ACC112 (cell line): ENCODE data around the gene FCHO2.

Experiments
- H2AFZ ChIP-seq: fragments of 200-600 bp; sonication (generic); one replicate; pipeline ENCODE4 v1.6.0; 2017; ENCODE audit warnings: antibody characterized with exemption, low read length; ENCODE audit not compliant: unreplicated experiment
- H3K27ac ChIP-seq: fragments of 200-600 bp; sonication (generic); 2 replicates; pipeline ENCODE4 v1.5.1; 2014; ENCODE audit warnings: low read depth, mild to moderate bottlenecking, antibody characterized with exemption, low read length, moderate library complexity
- H3K27me3 ChIP-seq: fragments of 200-600 bp; sonication (generic); 2 replicates; pipeline ENCODE4 v1.6.1; 2014; ENCODE audit warnings: mild to moderate bottlenecking, antibody characterized with exemption, low read length, moderate library complexity, mixed read lengths; ENCODE audit not compliant: insufficient read depth
- H3K36me3 ChIP-seq: fragments of 200-600 bp; sonication (generic); 2 replicates; pipeline ENCODE4 v1.6.1; 2016; ENCODE audit warnings: mild to moderate bottlenecking, antibody characterized with exemption, low read length, moderate library complexity, mixed read lengths; ENCODE audit not compliant: insufficient read depth
- H3K4me1 ChIP-seq: fragments of 200-600 bp; sonication (generic); one replicate; pipeline ENCODE4 v1.6.1; 2016; ENCODE audit warnings: low read length, mixed read lengths; ENCODE audit not compliant: insufficient read depth, unreplicated experiment, control insufficient read depth
- H3K4me3 ChIP-seq: fragments of 200-600 bp; sonication (generic); 2 replicates; pipeline ENCODE4 v1.5.1; 2014; ENCODE audit warnings: mild to moderate bottlenecking, low read depth, low read length
- H3K79me2 ChIP-seq: fragments of 200-600 bp; sonication (generic); one replicate; pipeline ENCODE4 v1.6.0; 2016; ENCODE audit warnings: low read length; ENCODE audit not compliant: control insufficient read depth, unreplicated experiment, insufficient read depth

FCHO2 gene

DNA sequence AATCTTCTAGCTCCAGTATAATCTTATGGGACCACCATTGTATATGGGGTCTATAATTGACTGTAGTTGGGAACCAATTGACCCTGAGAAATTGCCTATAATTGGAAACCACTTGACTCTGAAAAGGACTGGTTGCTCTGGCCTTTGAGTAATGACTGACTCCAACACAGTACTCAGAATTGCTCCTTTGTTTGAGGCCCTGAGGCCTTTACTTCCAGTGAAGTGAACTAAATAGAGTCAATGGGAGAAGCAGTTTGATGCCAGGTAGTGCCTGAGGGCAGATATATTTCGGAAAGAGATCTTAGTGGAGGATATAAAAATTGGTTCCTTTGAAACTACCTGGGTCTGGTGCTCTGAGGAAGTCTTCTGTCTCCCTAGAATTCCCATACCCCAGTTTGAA lies 148.5 kb downstream of the FCHO2 start:
- Histone ChIP-seq H2AFZ (no peak overlapping the region), H3K79me2 (no peaks in the 10 kb centered on the region), H3K36me3 (peaks cover 9% of the 10 kb centered on the region; the same call in 1 of the 2 replicates), H3K27me3 (no peaks in the 10 kb centered on the region), H3K27ac (no peak overlapping the region), H3K4me1 (no peaks in the 10 kb centered on the region), H3K4me3 (no peak overlapping the region)

DNA sequence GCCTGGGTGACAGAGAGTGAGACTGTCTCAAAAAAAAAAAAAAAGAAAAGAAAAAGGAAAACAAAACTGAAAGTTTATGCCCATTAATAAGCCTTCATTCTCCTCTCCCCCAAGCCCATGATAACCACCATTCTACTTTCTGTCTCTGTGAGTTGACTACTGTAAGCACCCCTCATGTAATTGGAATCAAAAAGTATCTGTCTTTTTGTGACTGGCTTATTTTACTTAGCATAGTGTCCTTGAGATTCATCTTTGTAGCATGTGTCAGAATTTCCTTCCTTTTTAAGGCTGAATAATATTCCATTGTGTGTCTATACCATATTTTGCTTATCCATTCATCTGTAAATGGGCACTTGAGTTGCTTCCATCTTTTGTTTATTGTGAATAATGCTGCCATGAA lies 150.5 kb downstream of the FCHO2 start:
- H3K27me3 ChIP-seq: no peaks in the 10 kb centered on the region
- no peak overlapping the region for H3K4me3 ChIP-seq
- no peak overlapping the region for H3K27ac ChIP-seq
- peaks cover 9% of the 10 kb centered on the region; the same call in 1 of the 2 replicates for H3K36me3 ChIP-seq
- no peaks in the 10 kb centered on the region for H3K4me1 ChIP-seq
- H3K79me2 ChIP-seq: no peaks in the 10 kb centered on the region
- H2AFZ ChIP-seq: no peak overlapping the region

DNA sequence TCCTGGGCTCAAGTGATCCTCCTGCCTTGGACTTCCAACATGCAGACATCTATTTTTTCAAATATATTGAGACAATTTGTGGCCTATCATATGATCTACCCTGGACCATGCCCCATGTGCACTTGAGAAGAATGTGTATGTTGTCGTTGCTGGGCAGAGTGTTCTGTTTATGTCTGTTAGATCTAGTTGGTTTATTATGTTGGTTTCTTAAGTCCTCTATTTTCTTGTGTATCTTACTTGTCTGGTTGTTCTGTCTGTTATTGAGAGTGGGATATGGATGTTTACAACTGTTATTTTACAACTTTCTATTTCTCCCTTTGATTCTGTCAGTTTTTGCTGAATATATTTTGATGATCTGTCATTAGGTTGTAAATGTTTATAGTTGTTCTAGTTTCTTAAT lies 154.3 kb downstream of the FCHO2 start:
- H3K27ac ChIP-seq: no peak overlapping the region

DNA sequence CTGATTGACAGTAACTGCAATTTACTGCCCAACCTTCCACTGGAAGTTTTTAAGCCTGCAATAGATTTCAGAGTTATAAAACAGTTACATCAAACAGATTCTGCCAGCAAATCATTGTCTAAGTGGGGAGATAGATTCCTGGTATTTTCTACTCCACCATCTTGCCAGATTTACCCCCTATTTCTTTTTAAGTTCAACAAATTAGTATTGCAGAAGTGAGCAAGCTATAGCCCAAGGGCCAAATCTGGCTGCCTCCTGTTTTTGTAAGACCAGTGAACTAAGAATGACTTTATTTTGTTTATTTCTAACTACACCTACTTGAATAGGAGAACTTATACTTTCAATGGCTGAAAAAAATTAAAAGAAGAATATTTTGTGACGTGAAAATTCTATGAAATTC lies 155.7 kb downstream of the FCHO2 start:
- peaks cover 16% of the 10 kb centered on the region; the same call in 1 of the 2 replicates for H3K36me3 ChIP-seq
- H3K27me3 ChIP-seq: no peaks in the 10 kb centered on the region
- no peak overlapping the region for H3K4me3 ChIP-seq
- peaks cover 19% of the 10 kb centered on the region for H3K4me1 ChIP-seq
- H3K27ac ChIP-seq: no peak overlapping the region
- H2AFZ ChIP-seq: no peak overlapping the region
- no peaks in the 10 kb centered on the region for H3K79me2 ChIP-seq

More for the DNA sequence above, 154.3 kb downstream of the FCHO2 start:
- Histone ChIP-seq H3K4me1 (peaks cover 6% of the 10 kb centered on the region), H3K4me3 (no peak overlapping the region), H3K79me2 (no peaks in the 10 kb centered on the region), H3K27me3 (no peaks in the 10 kb centered on the region), H2AFZ (no peak overlapping the region), H3K36me3 (peaks cover 16% of the 10 kb centered on the region; the same call in 1 of the 2 replicates)

DNA sequence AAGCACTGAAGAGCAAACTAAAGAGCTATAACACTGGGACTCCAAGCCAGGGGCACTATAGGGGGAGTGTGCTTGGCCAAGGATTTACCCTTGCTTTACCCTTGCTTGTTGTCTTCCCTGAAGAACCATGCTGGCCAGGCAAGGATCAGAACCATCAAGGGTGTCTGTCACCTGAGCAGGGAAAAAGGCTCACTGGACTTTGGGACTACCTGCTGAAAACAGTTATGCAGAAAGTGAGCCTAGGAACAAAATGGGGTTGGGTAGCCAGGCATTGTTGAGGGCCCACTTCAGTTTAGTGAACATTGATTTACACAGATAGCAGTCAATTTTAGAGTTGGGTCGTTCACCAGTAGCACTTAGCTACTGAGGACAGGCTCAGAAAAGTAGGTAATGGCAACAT lies 156.5 kb downstream of the FCHO2 start:
- peaks cover 19% of the 10 kb centered on the region for H3K4me1 ChIP-seq
- H3K4me3 ChIP-seq: no peak overlapping the region
- no peaks in the 10 kb centered on the region for H3K79me2 ChIP-seq
- H2AFZ ChIP-seq: no peak overlapping the region
- no peaks in the 10 kb centered on the region for H3K27me3 ChIP-seq
- H3K27ac ChIP-seq: no peak overlapping the region
- peaks cover 16% of the 10 kb centered on the region; the same call in 1 of the 2 replicates for H3K36me3 ChIP-seq

DNA sequence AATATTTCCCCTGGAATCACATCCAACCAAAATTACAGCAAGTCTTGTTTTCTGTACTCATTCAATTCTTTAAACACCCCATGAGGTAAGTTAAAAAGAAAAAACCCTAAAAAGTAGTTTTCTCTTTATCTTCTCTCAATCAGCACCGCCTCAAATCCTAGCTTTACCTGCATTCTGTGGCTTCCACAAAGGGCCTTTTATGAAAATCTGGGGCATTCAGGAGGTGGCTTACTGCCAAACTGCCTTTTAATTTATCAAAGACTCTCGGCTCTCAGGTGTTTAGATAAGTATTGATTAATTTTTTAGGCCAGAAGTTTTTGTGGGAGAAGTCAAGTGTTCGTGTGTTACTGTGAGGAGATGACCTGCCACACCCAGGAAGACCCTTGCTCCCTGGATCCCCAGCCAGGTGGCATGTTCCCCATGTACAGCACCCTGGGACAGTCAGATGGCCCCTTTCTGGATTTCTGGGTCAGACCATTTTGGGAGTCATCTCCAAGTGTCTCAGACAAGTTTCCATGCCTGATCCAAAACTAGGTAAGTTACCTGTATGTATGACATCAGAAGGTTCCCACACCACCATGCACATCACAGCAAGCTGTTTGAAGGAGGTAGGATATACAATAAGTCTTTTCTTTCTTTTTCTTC lies 158.3 kb downstream of the FCHO2 start:
- Histone ChIP-seq H2AFZ (no peak overlapping the region), H3K27me3 (no peaks in the 10 kb centered on the region), H3K27ac (no peak overlapping the region), H3K4me1 (peaks cover 23% of the 10 kb centered on the region), H3K36me3 (peaks cover 7% of the 10 kb centered on the region; the same call in 1 of the 2 replicates), H3K4me3 (no peak overlapping the region), H3K79me2 (no peaks in the 10 kb centered on the region)

DNA sequence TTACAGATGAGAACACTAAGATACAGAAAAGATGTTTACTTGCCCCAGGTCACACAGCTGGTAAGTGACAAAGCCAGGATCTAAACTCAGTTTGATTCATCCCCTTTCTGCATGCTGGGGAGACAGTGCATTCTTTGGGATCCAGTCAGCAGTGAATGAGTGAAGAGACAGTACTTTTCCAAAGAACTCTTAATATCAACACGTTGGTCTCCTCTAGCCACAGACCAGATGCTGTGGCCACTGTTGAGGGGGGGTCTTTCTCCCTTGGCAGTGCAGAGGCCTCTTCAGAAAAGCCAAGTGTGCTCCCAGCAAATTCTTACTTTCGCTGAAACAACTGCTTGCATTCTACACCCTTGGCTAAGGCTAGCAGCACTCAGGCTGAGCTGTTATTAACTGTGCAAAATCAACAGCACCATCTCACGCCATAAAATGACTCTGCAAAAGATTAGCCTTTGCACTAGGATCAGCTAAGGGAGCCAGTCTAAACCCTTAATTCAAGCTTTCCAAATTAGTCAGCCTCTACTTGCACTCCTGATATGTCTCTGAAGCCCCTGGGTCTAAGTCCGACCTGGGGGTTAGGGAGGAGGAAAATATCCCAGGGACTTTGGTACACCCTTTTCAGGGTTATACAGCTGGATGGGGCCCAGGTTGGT lies 159.7 kb downstream of the FCHO2 start:
- Histone ChIP-seq H3K27me3 (no peaks in the 10 kb centered on the region), H2AFZ (peak overlapping the region; percentile 39), H3K4me1 (peaks cover 28% of the 10 kb centered on the region), H3K36me3 (peaks cover 7% of the 10 kb centered on the region; the same call in 1 of the 2 replicates), H3K4me3 (peak overlapping the region; percentile 44), H3K27ac (peak overlapping the region; percentile 70), H3K79me2 (no peaks in the 10 kb centered on the region)

DNA sequence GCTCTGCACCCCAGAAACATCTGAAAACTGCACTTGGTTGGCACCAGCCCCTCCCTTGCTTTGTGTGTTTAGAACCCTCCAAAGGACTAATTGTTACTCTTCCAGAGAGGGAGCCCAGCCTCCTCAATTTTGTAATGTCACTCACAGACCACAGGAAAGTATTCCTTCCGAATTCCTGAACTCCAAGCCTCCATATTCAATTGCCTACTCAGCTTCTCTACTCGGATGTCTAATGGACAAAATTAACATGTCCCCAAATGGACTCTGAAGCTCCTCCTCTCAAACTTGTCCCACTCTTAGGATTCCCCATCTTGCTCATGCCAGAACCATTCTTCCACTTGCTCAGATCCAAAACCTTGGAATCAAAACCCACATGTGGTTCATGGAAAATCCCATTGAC lies 160.7 kb downstream of the FCHO2 start:
- H2AFZ ChIP-seq: no peak overlapping the region
- peak overlapping the region; percentile 70; the same call in 1 of the 2 replicates for H3K27ac ChIP-seq

DNA sequence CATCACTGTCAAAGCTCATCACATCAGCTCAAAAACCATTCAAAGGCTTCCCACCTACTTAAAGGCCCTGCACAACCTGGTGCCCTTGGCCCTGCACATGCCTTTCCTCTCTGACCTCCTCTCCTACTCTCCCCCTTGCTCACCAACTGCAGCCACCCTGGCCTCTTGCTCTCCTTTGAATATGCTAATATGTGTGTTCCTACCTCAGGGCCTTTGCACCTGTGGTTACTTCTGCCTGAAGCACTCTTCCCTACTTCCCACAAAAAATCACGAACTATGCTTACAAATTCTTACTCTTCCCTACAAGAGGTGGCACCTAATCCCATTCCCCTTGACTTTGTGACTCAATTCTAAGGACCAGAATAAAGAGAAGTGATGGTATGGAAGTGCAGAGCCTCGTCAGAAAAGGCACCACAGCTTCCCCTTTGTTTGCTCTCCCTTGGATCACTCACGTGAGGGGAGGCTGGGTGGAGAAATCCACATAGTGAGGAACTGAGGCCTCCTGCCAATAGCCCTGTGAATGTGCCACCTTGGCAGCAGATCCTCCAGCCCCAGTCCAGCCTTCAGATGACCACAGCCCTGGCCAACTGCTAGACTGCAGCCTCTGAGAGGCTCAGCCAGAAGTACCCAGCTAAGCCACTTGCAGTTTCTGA lies 161.4 kb downstream of the FCHO2 start:
- H3K4me3 ChIP-seq: no peak overlapping the region
- no peak overlapping the region for H2AFZ ChIP-seq
- H3K36me3 ChIP-seq: 0 out of 2 replicates have a peak, but pooled peaks cover 3% of the 10 kb centered on the region
- H3K27me3 ChIP-seq: no peaks in the 10 kb centered on the region
- peaks cover 38% of the 10 kb centered on the region for H3K4me1 ChIP-seq
- no peak overlapping the region for H3K27ac ChIP-seq
- H3K79me2 ChIP-seq: peaks cover 15% of the 10 kb centered on the region

More for the DNA sequence above, 160.7 kb downstream of the FCHO2 start:
- Histone ChIP-seq H3K4me3 (no peak overlapping the region), H3K27me3 (no peaks in the 10 kb centered on the region), H3K79me2 (peaks cover 8% of the 10 kb centered on the region), H3K36me3 (peaks cover 5% of the 10 kb centered on the region; the same call in 1 of the 2 replicates), H3K4me1 (peaks cover 31% of the 10 kb centered on the region)

DNA sequence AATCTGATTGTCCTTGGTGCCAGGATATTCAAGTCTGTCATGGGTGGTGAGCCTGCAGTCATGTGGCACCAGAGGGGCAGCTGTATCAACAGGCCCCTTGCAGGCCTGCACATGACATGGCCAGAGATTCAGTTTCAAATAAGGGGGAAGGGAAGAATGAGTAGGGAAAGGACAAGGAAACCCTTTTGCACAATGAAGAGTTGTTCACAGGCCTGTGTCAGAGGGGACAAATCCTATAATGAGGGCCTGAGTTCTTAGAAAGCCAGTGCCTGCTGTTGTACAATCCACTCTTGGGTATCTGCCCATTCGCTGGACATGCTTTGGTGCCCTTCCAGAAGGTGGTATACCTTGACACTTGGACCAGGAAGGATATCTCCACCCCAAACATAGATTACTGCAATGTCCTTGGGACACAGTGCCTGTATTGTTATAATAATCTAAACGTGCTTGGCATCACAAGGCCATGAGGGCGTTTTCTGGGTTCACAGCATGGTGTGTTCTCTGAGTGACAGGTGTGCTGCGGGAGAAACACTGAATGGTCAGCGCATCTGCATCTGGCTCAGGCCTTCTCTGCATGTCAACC lies 162.6 kb downstream of the FCHO2 start:
- Histone ChIP-seq H3K27ac (no peak overlapping the region), H2AFZ (no peak overlapping the region), H3K4me1 (peaks cover 50% of the 10 kb centered on the region), H3K4me3 (no peak overlapping the region), H3K27me3 (no peaks in the 10 kb centered on the region), H3K79me2 (peaks cover 16% of the 10 kb centered on the region), H3K36me3 (no peaks in the 10 kb centered on the region)
